Measurements from ENCODE around the gene MMP2. TPM values are rescaled to one million over a fixed set of nuclear protein-coding genes. Genes with fewer than 3 reads are reported as not detected.

MMP2 gene
- total and polyA plus RNA-seq, 2 of the 13 experiments (the other 11 are each of a cell fraction or from before 2014, with no cell fraction given) = 0.31 to 1.3 TPM

GRCh38 chr16:55552621-55553020 is 73.6 kb downstream of the MMP2 start (continued):
- TF ChIP-seq DMTF1 (CRISPR knock-in tag; IDR thresholded peaks at IDR 0.05) = no peak

DNA sequence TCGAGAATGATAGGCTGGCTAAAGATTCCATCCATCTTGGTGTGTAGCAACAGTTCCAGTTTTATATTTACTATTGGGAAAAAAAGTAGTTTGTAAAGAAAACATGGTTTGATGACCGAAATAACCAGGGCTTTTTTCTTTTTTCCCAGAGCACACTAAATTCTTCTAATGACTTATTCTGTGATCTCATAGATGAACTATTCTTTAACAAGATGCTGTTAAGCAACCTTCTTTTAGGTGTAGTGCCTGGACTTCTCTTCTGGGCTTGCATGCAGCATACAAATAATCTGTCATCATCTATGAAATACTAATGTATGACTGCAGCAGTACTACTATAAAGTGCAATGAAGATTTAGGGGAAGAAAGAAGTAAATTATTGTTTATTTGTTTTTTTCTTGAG is 76.4 kb downstream of the MMP2 start:
- TF ChIP-seq ZBTB42 (CRISPR knock-in tag; IDR thresholded peaks at IDR 0.05) = no peak
- TF ChIP-seq ZNF501 (CRISPR knock-in tag; IDR thresholded peaks at IDR 0.05) = no peak
- no peak for TF ChIP-seq GMEB2 (CRISPR knock-in tag; IDR thresholded peaks at IDR 0.05; ENCODE audit: low read depth)
- TF ChIP-seq PBX2 (CRISPR knock-in tag; IDR thresholded peaks at IDR 0.05) = no peak
- TF ChIP-seq SRSF1 (optimal IDR thresholded peaks at IDR 0.05; ENCODE audit: low read depth, low read length) = no peak
- no peak for TF ChIP-seq ZNF761 (CRISPR knock-in tag; conservative IDR thresholded peaks at IDR 0.05)
- no peak for TF ChIP-seq ZNF713 (CRISPR knock-in tag; IDR thresholded peaks at IDR 0.05)
- TF ChIP-seq TP53 (CRISPR knock-in tag; conservative IDR thresholded peaks at IDR 0.05) = no peak
- no peak for TF ChIP-seq ZNF709 (CRISPR knock-in tag; IDR thresholded peaks at IDR 0.05)
- no peak for TF ChIP-seq SP1 (IDR thresholded peaks at IDR 0.05)
- TF ChIP-seq SP1 (CRISPR knock-in tag; IDR thresholded peaks at IDR 0.05) = no peak
- TF ChIP-seq SOX6 (IDR thresholded peaks at IDR 0.05) = no peak
- TF ChIP-seq SOX6 (CRISPR knock-in tag; IDR thresholded peaks at IDR 0.05) = no peak
- no peak for TF ChIP-seq NFATC3 (CRISPR knock-in tag; IDR thresholded peaks at IDR 0.05)
- no peak for TF ChIP-seq ZNF747 (CRISPR knock-in tag; IDR thresholded peaks at IDR 0.05; ENCODE audit: borderline replicate concordance)
- no peak for TF ChIP-seq ZNF580 (CRISPR knock-in tag; IDR thresholded peaks at IDR 0.05; ENCODE audit: borderline replicate concordance, low read depth)
- TF ChIP-seq SIN3A (IDR thresholded peaks at IDR 0.05; ENCODE audit: borderline replicate concordance, low read depth, low read length) = no peak
- TF ChIP-seq HMG20A (CRISPR knock-in tag; IDR thresholded peaks at IDR 0.05; ENCODE audit: borderline replicate concordance) = no peak
- no peak for TF ChIP-seq DPF2 (CRISPR knock-in tag; IDR thresholded peaks at IDR 0.05; ENCODE audit: borderline replicate concordance, low read depth)
- TF ChIP-seq FOXM1 (CRISPR knock-in tag; IDR thresholded peaks at IDR 0.05) = no peak
- TF ChIP-seq EZH2 (conservative IDR thresholded peaks at IDR 0.05; ENCODE audit: low read depth, low read length) = no peak
- FAIRE-seq (no peak), DNase-seq (ENCODE audit: low spot score) (no peak), ATAC-seq (no peak)
- H4K20me1 ChIP-seq (ENCODE audit: insufficient read depth, low read length) = no peaks in the 10 kb centered on the region
- H3K27ac ChIP-seq (ENCODE audit: extremely low read length, insufficient read depth, low read length) = no peak overlapping the region
- no peak overlapping the region for H3K9ac ChIP-seq (ENCODE audit: insufficient read depth, low read depth, low read length)
- intact Hi-C loops (cut with micrococcal nuclease; ENCODE audit: unreplicated experiment) = no loop called here
- H3K27me3 ChIP-seq (ENCODE audit: control insufficient read depth in 1 of 2, insufficient read depth in 2 of 2, low read length in 2 of 2) = no peaks in the 10 kb centered on the region
- in situ Hi-C loops (cut with HindIII; ENCODE audit: extremely low pct_ligation_motif_present, low pct_unique_long_range_greater_than_20kb) = no loop called here
- WGBS (ENCODE audit: low lambda C conversion rate) = 57% methylated on average over 2 of the region's 2 CpGs
- H3K4me3 ChIP-seq (replicated peaks in 1 of 3; ENCODE audit: insufficient read depth in 1 of 3, low read depth in 2 of 3, low read length in 3 of 3) = no peak overlapping the region
- H3K36me3 ChIP-seq (replicated peaks in 1 of 2; ENCODE audit: control insufficient read depth in 1 of 2, insufficient read depth in 2 of 2, low read length in 2 of 2) = no peaks in the 10 kb centered on the region
- H3K4me2 ChIP-seq (ENCODE audit: low read depth, low read length) = no peak overlapping the region
- H3K79me2 ChIP-seq (ENCODE audit: insufficient read depth, low read length) = no peaks in the 10 kb centered on the region
- no peak overlapping the region for H2AFZ ChIP-seq (ENCODE audit: low read length)
- H3K9me3 ChIP-seq (ENCODE audit: low read length) = no peaks in the 10 kb centered on the region
- POLR2A ChIA-PET = no interaction called here
- CTCF ChIA-PET (ENCODE audit: low intra/inter-chr PET ratio, low total read pairs) = no interaction called here
- H3K4me1 ChIP-seq (ENCODE audit: insufficient read depth, low read length) = no peaks in the 10 kb centered on the region
- BruUV-seq (replicated peaks) = no TSS peak

Data from HepG2 (cell line).